ENCODE data around the gene APBA2. TPM values are rescaled to one million over a fixed set of nuclear protein-coding genes. Genes with fewer than 3 reads are reported as not detected.

The APBA2 gene
- total RNA-seq, 1 donor from 2014 or later, result 0.24 TPM

GRCh38 chr15:28960979-28961378, 75.2 kb downstream of the APBA2 start:
- no peak for ATAC-seq

GRCh38 chr15:28961391-28961790, 75.6 kb downstream of the APBA2 start:
- no peak for ATAC-seq

GRCh38 chr15:28962851-28963710, 77.3 kb downstream of the APBA2 start:
- no peak for ATAC-seq

GRCh38 chr15:28963711-28964081, 77.9 kb downstream of the APBA2 start:
- no peak for ATAC-seq

GRCh38 chr15:28964098-28964497, 78.3 kb downstream of the APBA2 start:
- no peak for ATAC-seq

- ATAC-seq, result no peak
These were observed 81.3 kb downstream of the APBA2 start for GRCh38 chr15:28967066-28967465.

GRCh38 chr15:28967990-28968389, 82.2 kb downstream of the APBA2 start:
- ATAC-seq, result no peak

- ATAC-seq, result no peak
These were observed 83.8 kb downstream of the APBA2 start for GRCh38 chr15:28969511-28970085.

GRCh38 chr15:28974142-28974541, 88.4 kb downstream of the APBA2 start:
- no peak for ATAC-seq

- no peak for ATAC-seq
These were observed 90.0 kb downstream of the APBA2 start for GRCh38 chr15:28975766-28976179.

GRCh38 chr15:28977377-28978010, 91.7 kb downstream of the APBA2 start:
- ATAC-seq, result peak; percentile 96

- ATAC-seq, result no peak
These were observed 92.2 kb downstream of the APBA2 start for GRCh38 chr15:28978011-28978378.

- ATAC-seq, result no peak
These were observed 92.9 kb downstream of the APBA2 start for GRCh38 chr15:28978661-28979060.

- ATAC-seq, result no peak
These were observed 93.6 kb downstream of the APBA2 start for GRCh38 chr15:28979208-28979841.

GRCh38 chr15:28980709-28981350, 95.1 kb downstream of the APBA2 start:
- no peak for ATAC-seq

GRCh38 chr15:28981351-28981720, 95.6 kb downstream of the APBA2 start:
- ATAC-seq, result no peak

- ATAC-seq, result no peak
These were observed 96.1 kb downstream of the APBA2 start for GRCh38 chr15:28981921-28982320.

GRCh38 chr15:28982886-28983285, 97.1 kb downstream of the APBA2 start:
- no peak for ATAC-seq

GRCh38 chr15:28983432-28984311, 97.9 kb downstream of the APBA2 start:
- ATAC-seq, result no peak

GRCh38 chr15:28984421-28985315, 98.9 kb downstream of the APBA2 start:
- no peak for ATAC-seq

- ATAC-seq, result no peak
These were observed 99.5 kb downstream of the APBA2 start for GRCh38 chr15:28985316-28985645.
